PC-9 (cell line): ENCODE measurements around the gene SF3A1. TPM values are rescaled to one million over a fixed set of nuclear protein-coding genes. Genes with fewer than 3 reads are reported as not detected.

ENCODE experiments used
- BruUV-seq: library from RNA; stranded (reverse); fragments of 400-500 nt; replicated peaks from 2 replicates; lab custom pipeline; 2021; lab: Mats Ljungman, UMichigan
- CTCF ChIA-PET: fragments of 300-600 bp; sonication (Branson Sonifier 250); formaldehyde crosslinking; loops from one replicate; lab custom pipeline; 2022; ENCODE audit warnings: antibody characterized with exemption; lab: Charles Lee
- POLR2A ChIA-PET: fragments of 300-600 bp; sonication (Branson Sonifier 250); formaldehyde crosslinking; loops from one replicate; lab custom pipeline; 2022; ENCODE audit warnings: antibody characterized with exemption; ENCODE audit not compliant: unreplicated experiment; lab: Charles Lee
- DNase-seq, 2 experiments: peaks; one replicate each; pipeline versions ENCODE4 v3.0.0 to v3.0.0-alpha.2; 2015 to 2022; ENCODE audit warnings: mixed read lengths in 1 of 2
- H2AFZ ChIP-seq: fragments of 200-600 bp; sonication (generic); 2 replicates; pipeline ENCODE4 v1.8.1; 2017; ENCODE audit warnings: antibody characterized with exemption
- H3F3A ChIP-seq: fragments of 200-600 bp; sonication (generic); 2 replicates; pipeline ENCODE4 v1.8.1; 2017; ENCODE audit warnings: antibody characterized with exemption, mild to moderate bottlenecking, low read depth; ENCODE audit not compliant: insufficient read depth
- H3K27ac ChIP-seq: fragments of 200-600 bp; sonication (generic); 2 replicates; pipeline ENCODE4 v1.6.1; 2016; ENCODE audit warnings: mixed run types
- H3K27me3 ChIP-seq: fragments of 200-600 bp; sonication (generic); 2 replicates; pipeline ENCODE4 v1.6.1; 2016; ENCODE audit warnings: low read depth, mixed run types; ENCODE audit not compliant: insufficient read depth
- H3K36me3 ChIP-seq: fragments of 200-600 bp; sonication (generic); 2 replicates; pipeline ENCODE4 v1.6.1; 2016; ENCODE audit warnings: low read depth, mixed run types
- H3K4me1 ChIP-seq: fragments of 200-600 bp; sonication (generic); replicated peaks from 2 replicates; pipeline ENCODE4 v1.6.1; 2016; ENCODE audit warnings: mixed run types; ENCODE audit not compliant: insufficient read depth
- H3K4me2 ChIP-seq: fragments of 200-600 bp; sonication (generic); 2 replicates; pipeline ENCODE4 v1.6.1; 2017; ENCODE audit warnings: mixed run types
- H3K4me3 ChIP-seq: fragments of 200-600 bp; sonication (generic); 2 replicates; pipeline ENCODE4 v1.6.1; 2016; ENCODE audit warnings: mixed run types
- H3K79me2 ChIP-seq: fragments of 200-600 bp; sonication (generic); 2 replicates; pipeline ENCODE4 v1.6.1; 2017; ENCODE audit warnings: low read depth, mixed run types
- H3K9me2 ChIP-seq: fragments of 200-600 bp; sonication (generic); 2 replicates; pipeline ENCODE4 v1.8.1; 2017; ENCODE audit warnings: mild to moderate bottlenecking; ENCODE audit not compliant: insufficient read depth
- H3K9me3 ChIP-seq: fragments of 200-600 bp; sonication (generic); 2 replicates; pipeline ENCODE4 v1.8.1; 2016; ENCODE audit warnings: low read depth; ENCODE audit not compliant: insufficient read depth
- H4K20me1 ChIP-seq: fragments of 200-600 bp; sonication (generic); 2 replicates; pipeline ENCODE4 v1.8.1; 2017; ENCODE audit not compliant: insufficient read depth
- EZH2 ChIP-seq: fragments of 200-600 bp; sonication (generic); IDR thresholded peaks from 2 replicates; pipeline ENCODE4 v1.8.0; 2017; ENCODE audit warnings: antibody characterized with exemption, low read depth
- intact Hi-C: fragments of 100-400 bp; cut with micrococcal nuclease; formaldehyde crosslinking; loops from one replicate; pipeline ENCODE4 v1.10.0; 2022; ENCODE audit not compliant: unreplicated experiment
- total RNA-seq: library from RNA; stranded (reverse); gene quantifications from 2 replicates; pipeline ENCODE4 v1.2.3, GENCODE V29; 2021
- TF ChIP-seq, protein P1 (sequence below): fragments of 200-600 bp; sonication (generic); conservative IDR thresholded peaks from 2 replicates; pipeline ENCODE4 v1.6.1; 2017; ENCODE audit warnings: mixed run types, antibody characterized with exemption, mild to moderate bottlenecking, moderate library complexity

The SF3A1 gene
- total RNA-seq, 1 experiment from 2014 or later: 189 TPM

GRCh38 chr22:30393885-30394284 lies 37.2 kb upstream of the SF3A1 start:
- CTCF ChIA-PET: interaction anchor here (0.8 kb wide), 1 partner anchor 30 kb away, joined by 3 read pairs; no protein-coding TSS in a partner anchor
- H3K4me1 ChIP-seq: peaks cover 35% of the 10 kb centered on the region

GRCh38 chr22:30393322-30393680 lies 36.6 kb upstream of the SF3A1 start:
- BruUV-seq: no TSS peak
- Histone ChIP-seq H3K27ac (no peak overlapping the region), H4K20me1 (no peaks in the 10 kb centered on the region; the same call in 1 of the 2 replicates), H3K4me1 (peaks cover 29% of the 10 kb centered on the region), H3K4me2 (no peak overlapping the region), H3K36me3 (no peaks in the 10 kb centered on the region), H3K79me2 (peaks cover 20% of the 10 kb centered on the region), H3K27me3 (no peaks in the 10 kb centered on the region), H3K9me2 (no peaks in the 10 kb centered on the region), H3K9me3 (no peaks in the 10 kb centered on the region), H3F3A (peaks cover 18% of the 10 kb centered on the region; the same call in 1 of the 2 replicates), H3K4me3 (no peak overlapping the region), H2AFZ (no peak overlapping the region)
- ChIA-PET CTCF (no interaction called here), POLR2A (no interaction called here)
- no peak for TF ChIP-seq EZH2
- TF ChIP-seq, protein P1, sequence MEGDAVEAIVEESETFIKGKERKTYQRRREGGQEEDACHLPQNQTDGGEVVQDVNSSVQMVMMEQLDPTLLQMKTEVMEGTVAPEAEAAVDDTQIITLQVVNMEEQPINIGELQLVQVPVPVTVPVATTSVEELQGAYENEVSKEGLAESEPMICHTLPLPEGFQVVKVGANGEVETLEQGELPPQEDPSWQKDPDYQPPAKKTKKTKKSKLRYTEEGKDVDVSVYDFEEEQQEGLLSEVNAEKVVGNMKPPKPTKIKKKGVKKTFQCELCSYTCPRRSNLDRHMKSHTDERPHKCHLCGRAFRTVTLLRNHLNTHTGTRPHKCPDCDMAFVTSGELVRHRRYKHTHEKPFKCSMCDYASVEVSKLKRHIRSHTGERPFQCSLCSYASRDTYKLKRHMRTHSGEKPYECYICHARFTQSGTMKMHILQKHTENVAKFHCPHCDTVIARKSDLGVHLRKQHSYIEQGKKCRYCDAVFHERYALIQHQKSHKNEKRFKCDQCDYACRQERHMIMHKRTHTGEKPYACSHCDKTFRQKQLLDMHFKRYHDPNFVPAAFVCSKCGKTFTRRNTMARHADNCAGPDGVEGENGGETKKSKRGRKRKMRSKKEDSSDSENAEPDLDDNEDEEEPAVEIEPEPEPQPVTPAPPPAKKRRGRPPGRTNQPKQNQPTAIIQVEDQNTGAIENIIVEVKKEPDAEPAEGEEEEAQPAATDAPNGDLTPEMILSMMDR: no peak
- DNase-seq: no peak
- intact Hi-C loops: loop anchor here (10.0 kb wide), 1 partner anchor 288 kb away; no protein-coding TSS in a partner anchor

More at GRCh38 chr22:30393885-30394284, 37.2 kb upstream of the SF3A1 start:
- no peak overlapping the region for H2AFZ ChIP-seq
- H3K27ac ChIP-seq: no peak overlapping the region
- peaks cover 14% of the 10 kb centered on the region; the same call in 1 of the 2 replicates for H3F3A ChIP-seq
- no TSS peak for BruUV-seq
- H3K9me2 ChIP-seq: no peaks in the 10 kb centered on the region
- no peaks in the 10 kb centered on the region; the same call in 1 of the 2 replicates for H4K20me1 ChIP-seq
- TF ChIP-seq, protein P1: no peak
- TF ChIP-seq EZH2: no peak
- no peaks in the 10 kb centered on the region for H3K27me3 ChIP-seq
- no peak overlapping the region for H3K4me2 ChIP-seq
- H3K9me3 ChIP-seq: no peaks in the 10 kb centered on the region
- intact Hi-C loops: loop anchor here (10.0 kb wide), 1 partner anchor 289 kb away; no protein-coding TSS in a partner anchor
- H3K4me3 ChIP-seq: no peak overlapping the region
- H3K36me3 ChIP-seq: no peaks in the 10 kb centered on the region
- DNase-seq: no peak
- peaks cover 26% of the 10 kb centered on the region for H3K79me2 ChIP-seq
- POLR2A ChIA-PET: no interaction called here

DNA sequence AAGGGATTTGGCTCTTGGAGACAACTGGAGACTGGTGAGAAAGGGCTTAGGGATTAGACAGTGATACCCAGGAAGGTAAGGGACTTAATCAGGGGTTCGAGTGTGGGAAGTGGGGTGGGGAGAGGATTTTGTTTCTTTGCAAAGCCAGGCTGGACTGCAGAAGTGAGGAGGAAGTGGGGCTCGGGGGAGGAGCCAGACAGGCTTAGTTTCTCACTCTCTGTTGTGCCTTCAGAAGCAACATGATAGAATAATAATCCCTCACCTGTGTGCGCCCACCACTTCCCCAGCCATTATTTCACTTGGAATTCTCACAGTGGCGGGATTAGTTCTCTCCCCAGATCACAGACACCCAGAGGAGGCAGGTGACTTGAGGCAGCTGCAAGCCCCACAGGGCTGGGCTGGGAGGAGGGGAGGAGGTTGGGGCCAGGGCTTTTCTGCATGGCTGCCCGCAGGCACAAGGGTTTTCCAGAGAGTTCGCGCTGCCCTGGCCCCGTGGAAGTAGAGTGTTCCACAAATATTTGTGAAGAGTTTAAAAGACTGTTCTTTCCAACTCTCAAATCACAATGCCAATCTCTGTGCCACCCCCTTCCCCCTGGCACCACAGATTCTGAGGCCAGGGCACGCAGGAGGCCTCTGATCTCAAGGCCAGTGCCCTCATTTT lies 36.1 kb upstream of the SF3A1 start:
- DNase-seq: no peak
- H3K9me3 ChIP-seq: no peaks in the 10 kb centered on the region
- H3K9me2 ChIP-seq: no peaks in the 10 kb centered on the region
- H3K27ac ChIP-seq: no peak overlapping the region
- no TSS peak for BruUV-seq
- H3K4me1 ChIP-seq: peaks cover 24% of the 10 kb centered on the region
- H4K20me1 ChIP-seq: no peaks in the 10 kb centered on the region
- H3K4me2 ChIP-seq: no peak overlapping the region
- intact Hi-C loops: loop anchor here (10.0 kb wide), 1 partner anchor 288 kb away; no protein-coding TSS in a partner anchor
- H3K27me3 ChIP-seq: no peaks in the 10 kb centered on the region
- POLR2A ChIA-PET: interaction anchor here (0.7 kb wide), 1 partner anchor 66 kb away, joined by 5 read pairs; the partner anchor contains the start of gene TBC1D10A
- peaks cover 18% of the 10 kb centered on the region; the same call in 1 of the 2 replicates for H3F3A ChIP-seq
- no peak overlapping the region for H3K4me3 ChIP-seq
- peaks cover 15% of the 10 kb centered on the region for H3K79me2 ChIP-seq
- no peak overlapping the region for H2AFZ ChIP-seq
- CTCF ChIA-PET: interaction anchor here (1.0 to 2.2 kb wide), 2 partner anchors 34 to 363 kb away, joined by 4 to 8 read pairs; partner anchors contain the start of gene MTFP1
- no peaks in the 10 kb centered on the region for H3K36me3 ChIP-seq
- TF ChIP-seq EZH2: no peak
- TF ChIP-seq, protein P1: no peak
